Vagina (tissue), 2 donors: Measurements from ENCODE around the gene PITPNM2.

ENCODE experiments used
- POLR2A ChIP-seq, 2 donors: fragments of 450-650 bp; IDR thresholded peaks; one replicate each; pipeline ENCODE4 v1.6.1; 2017; ENCODE audit warnings: antibody characterized with exemption in 2 of 2, mild to moderate bottlenecking in 2 of 2, moderate library complexity in 2 of 2
- POLR2AphosphoS5 ChIP-seq, 2 donors: sonication (generic); formaldehyde crosslinking; IDR thresholded peaks; one replicate each; pipeline ENCODE4 v1.9.0; 2017; ENCODE audit warnings: antibody characterized with exemption in 2 of 2, mild to moderate bottlenecking in 2 of 2, low read depth in 1 of 2; ENCODE audit not compliant: insufficient read depth in 1 of 2
- TF ChIP-seq, protein P1 (sequence below), 3 experiments: fragments of 450-650 bp in 2 of 3; fragments of 200-600 bp in 1 of 3; sonication (generic) in 1 of 3; IDR thresholded peaks; one replicate each; pipeline ENCODE4 v1.5.1; 2017 to 2019; ENCODE audit warnings: antibody characterized with exemption in 3 of 3, mild to moderate bottlenecking in 2 of 3, moderate library complexity in 2 of 3

DNA sequence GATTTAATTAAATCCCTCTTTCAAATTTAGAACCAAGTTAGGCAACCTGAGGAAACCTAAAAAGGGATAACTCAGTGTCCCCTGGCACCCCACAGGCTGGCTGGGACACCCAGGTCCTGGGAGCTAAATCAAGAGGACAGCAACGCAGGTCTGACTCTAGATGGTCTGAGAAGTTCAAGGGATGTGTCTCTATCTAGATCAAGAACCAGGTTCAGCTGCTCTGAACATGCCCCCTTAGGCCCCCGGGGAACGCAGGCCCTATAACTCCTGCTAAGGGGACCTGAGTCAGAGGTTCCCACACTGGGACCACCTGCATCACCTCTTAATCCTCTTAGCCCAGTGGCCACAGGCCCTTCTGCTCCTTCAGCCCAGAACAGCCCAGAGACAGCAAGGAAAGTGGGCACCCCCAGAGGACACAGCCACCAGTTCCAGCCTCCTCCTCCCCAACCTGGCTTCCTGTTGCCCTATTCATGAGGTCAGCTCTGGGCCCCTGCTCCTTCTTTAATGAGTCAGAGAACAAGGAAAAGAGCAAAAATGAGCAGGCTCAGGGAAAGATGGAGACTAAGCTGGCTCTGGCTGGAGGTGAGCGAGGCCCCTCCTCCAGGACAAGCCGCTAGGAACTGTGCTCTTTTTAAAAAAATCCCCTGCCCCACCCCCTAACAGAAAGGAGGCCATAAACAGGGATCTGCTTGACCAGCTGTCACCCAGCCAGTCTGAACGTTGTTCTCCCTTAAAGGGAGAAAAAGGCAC is 10.8 kb downstream of the PITPNM2 start:
- TF ChIP-seq, protein P1, sequence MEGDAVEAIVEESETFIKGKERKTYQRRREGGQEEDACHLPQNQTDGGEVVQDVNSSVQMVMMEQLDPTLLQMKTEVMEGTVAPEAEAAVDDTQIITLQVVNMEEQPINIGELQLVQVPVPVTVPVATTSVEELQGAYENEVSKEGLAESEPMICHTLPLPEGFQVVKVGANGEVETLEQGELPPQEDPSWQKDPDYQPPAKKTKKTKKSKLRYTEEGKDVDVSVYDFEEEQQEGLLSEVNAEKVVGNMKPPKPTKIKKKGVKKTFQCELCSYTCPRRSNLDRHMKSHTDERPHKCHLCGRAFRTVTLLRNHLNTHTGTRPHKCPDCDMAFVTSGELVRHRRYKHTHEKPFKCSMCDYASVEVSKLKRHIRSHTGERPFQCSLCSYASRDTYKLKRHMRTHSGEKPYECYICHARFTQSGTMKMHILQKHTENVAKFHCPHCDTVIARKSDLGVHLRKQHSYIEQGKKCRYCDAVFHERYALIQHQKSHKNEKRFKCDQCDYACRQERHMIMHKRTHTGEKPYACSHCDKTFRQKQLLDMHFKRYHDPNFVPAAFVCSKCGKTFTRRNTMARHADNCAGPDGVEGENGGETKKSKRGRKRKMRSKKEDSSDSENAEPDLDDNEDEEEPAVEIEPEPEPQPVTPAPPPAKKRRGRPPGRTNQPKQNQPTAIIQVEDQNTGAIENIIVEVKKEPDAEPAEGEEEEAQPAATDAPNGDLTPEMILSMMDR (IDR thresholded peaks at IDR 0.05), result no peak
- no peak for TF ChIP-seq POLR2A (IDR thresholded peaks at IDR 0.05)
- TF ChIP-seq POLR2AphosphoS5 (IDR thresholded peaks at IDR 0.05; ENCODE audit: insufficient read depth in 1 of 2, low read depth in 1 of 2), result no peak
